ENCODE data around the gene RNF40.

GRCh38 chr16:30756781-30757100 is 5.4 kb upstream of the RNF40 start:
- no peak for TF ChIP-seq CHD2 (IDR thresholded peaks at IDR 0.05; ENCODE audit: low read length)
- TF ChIP-seq YY1 (IDR thresholded peaks at IDR 0.05; ENCODE audit: low read depth, low read length) = no peak
- TF ChIP-seq SIN3A (conservative IDR thresholded peaks at IDR 0.05 in 1 of 2, IDR thresholded peaks at IDR 0.05 in 1 of 2; ENCODE audit: low read depth in 1 of 2, low read length in 2 of 2) = no peak
- no peak for TF ChIP-seq SIRT6 (IDR thresholded peaks at IDR 0.05; ENCODE audit: low read length)
- no peak for TF ChIP-seq EP300 (IDR thresholded peaks at IDR 0.05; ENCODE audit: borderline replicate concordance in 1 of 2, low read depth in 2 of 2, low read length in 2 of 2)

Measured in H1 (cell line).